Retinal pigment epithelial cell (primary cell): Measurements from ENCODE around the gene CEP41.

ENCODE experiments used
- DNase-seq: peaks from one replicate; pipeline ENCODE4 v3.0.0-alpha.2; 2010; ENCODE audit warnings: low read depth
- H3K4me3 ChIP-seq: 2 replicates; pipeline ENCODE4 v1.5.1; 2011; ENCODE audit warnings: mild to moderate bottlenecking, low read length, control low read depth, moderate library complexity
- CTCF ChIP-seq: conservative IDR thresholded peaks from 2 replicates; pipeline ENCODE4 v1.5.1; 2011; ENCODE audit warnings: low read depth, low read length, control low read depth, inconsistent platforms

CEP41 gene

GRCh38 chr7:130374507-130374906 lies 66.3 kb downstream of the CEP41 start:
- H3K4me3 ChIP-seq = no peak overlapping the region
- no peak for DNase-seq
- no peak for TF ChIP-seq CTCF

- DNase-seq = no peak
- H3K4me3 ChIP-seq = no peak overlapping the region
- no peak for TF ChIP-seq CTCF
Measured at GRCh38 chr7:130372402-130373165, 68.2 kb downstream of the CEP41 start.

GRCh38 chr7:130371046-130371445 lies 69.8 kb downstream of the CEP41 start:
- no peak for TF ChIP-seq CTCF
- no peak for DNase-seq
- H3K4me3 ChIP-seq = no peak overlapping the region

- no peak for DNase-seq
- no peak for TF ChIP-seq CTCF
- H3K4me3 ChIP-seq = no peak overlapping the region
Measured at GRCh38 chr7:130369831-130370550, 70.8 kb downstream of the CEP41 start.

GRCh38 chr7:130369110-130369711 lies 71.6 kb downstream of the CEP41 start:
- H3K4me3 ChIP-seq = no peak overlapping the region
- no peak for TF ChIP-seq CTCF
- DNase-seq = no peak

GRCh38 chr7:130367836-130368746 lies 72.7 kb downstream of the CEP41 start:
- no peak for DNase-seq
- TF ChIP-seq CTCF = no peak
- H3K4me3 ChIP-seq = no peak overlapping the region
